Activated CD4-positive, alpha-beta T cell treated with anti-CD3 and anti-CD28 coated beads, Interleukin-2, amount 50 U/mL, for 16 hours (primary cell): ENCODE measurements around the gene SLC25A34.

Source experiments
- DNase-seq: peaks from one replicate; pipeline ENCODE4 v3.0.0-alpha.2; 2020

Gene SLC25A34

GRCh38 chr1:15755021-15755645, 19.1 kb downstream of the SLC25A34 start:
- no peak for DNase-seq

GRCh38 chr1:15755646-15756040, 19.6 kb downstream of the SLC25A34 start:
- no peak for DNase-seq

- DNase-seq = no peak
Measured at GRCh38 chr1:15756143-15757015, 20.3 kb downstream of the SLC25A34 start.

- DNase-seq = no peak
Measured at GRCh38 chr1:15757016-15757543, 21.0 kb downstream of the SLC25A34 start.

- DNase-seq = no peak
Measured at GRCh38 chr1:15757575-15758342, 21.7 kb downstream of the SLC25A34 start.

- DNase-seq = no peak
Measured at GRCh38 chr1:15758343-15758931, 22.4 kb downstream of the SLC25A34 start, which contains the start of gene FBLIM1. FBLIM1 (plus strand) TSS chr1:15758795; CDS start chr1:15764984, 6,189 bp downstream.

- DNase-seq = no peak
Measured at GRCh38 chr1:15758953-15759661, 23.0 kb downstream of the SLC25A34 start.

- DNase-seq = no peak
Measured at GRCh38 chr1:15760520-15761211, 24.6 kb downstream of the SLC25A34 start.

GRCh38 chr1:15761366-15762128, 25.5 kb downstream of the SLC25A34 start:
- no peak for DNase-seq

GRCh38 chr1:15762546-15762945, 26.5 kb downstream of the SLC25A34 start:
- no peak for DNase-seq

GRCh38 chr1:15764269-15764764, 28.3 kb downstream of the SLC25A34 start:
- no peak for DNase-seq

- no peak for DNase-seq
Measured at GRCh38 chr1:15764890-15765289, 28.8 kb downstream of the SLC25A34 start.

- DNase-seq = no peak
Measured at GRCh38 chr1:15765495-15766194, 29.6 kb downstream of the SLC25A34 start.

- no peak for DNase-seq
Measured at GRCh38 chr1:15767941-15768340, 31.9 kb downstream of the SLC25A34 start.

- no peak for DNase-seq
Measured at GRCh38 chr1:15768388-15768787, 32.3 kb downstream of the SLC25A34 start.

- DNase-seq = no peak
Measured at GRCh38 chr1:15770313-15770962, 34.4 kb downstream of the SLC25A34 start.

- no peak for DNase-seq
Measured at GRCh38 chr1:15771836-15772515, 35.9 kb downstream of the SLC25A34 start.

- DNase-seq = no peak
Measured at GRCh38 chr1:15775706-15776105, 39.6 kb downstream of the SLC25A34 start.
